Stimulated activated naive CD8-positive, alpha-beta T cell treated with anti-CD3 and anti-CD28 coated beads, Interleukin-15, Interleukin-2, amounts not matched to agents 100 ng/mL and 50 ng/mL, for 24 hours (primary cell): Measurements from ENCODE around the gene RAP1A.
"Not testable (repeated sequence)": the region's sequence is repeated elsewhere in the genome, so short reads cannot be mapped to it uniquely, and the experiment has no call there.

Experiments
- H3K27ac Mint-ChIP-seq: one replicate; pipeline ENCODE4 v1.8.0; 2021; ENCODE audit warnings: mild to moderate bottlenecking, mixed read lengths
- H3K27me3 Mint-ChIP-seq: one replicate; pipeline ENCODE4 v1.8.0; 2021; ENCODE audit warnings: mixed read lengths
- H3K36me3 Mint-ChIP-seq: one replicate; pipeline ENCODE4 v1.8.0; 2021; ENCODE audit warnings: low read depth, mixed read lengths
- H3K4me1 Mint-ChIP-seq: one replicate; pipeline ENCODE4 v1.8.0; 2021; ENCODE audit warnings: low read depth, mixed read lengths
- H3K4me3 Mint-ChIP-seq: one replicate; pipeline ENCODE4 v1.8.0; 2021; ENCODE audit warnings: mild to moderate bottlenecking, mixed read lengths
- H3K9me3 Mint-ChIP-seq: one replicate; pipeline ENCODE4 v1.8.0; 2021; ENCODE audit warnings: mixed read lengths

RAP1A gene

GRCh38 chr1:111656086-111657017, 36.8 kb downstream of the RAP1A start:
- Mint-ChIP-seq H3K9me3 (no peaks in the 10 kb centered on the region), H3K4me1 (peaks cover 50% of the 10 kb centered on the region), H3K27ac (peak overlapping the region; percentile 53), H3K27me3 (no peaks in the 10 kb centered on the region), H3K4me3 (no peak overlapping the region), H3K36me3 (peaks cover 20% of the 10 kb centered on the region)

GRCh38 chr1:111658622-111659021, 39.0 kb downstream of the RAP1A start:
- Mint-ChIP-seq H3K27ac (no peak overlapping the region), H3K36me3 (peaks cover 18% of the 10 kb centered on the region), H3K9me3 (no peaks in the 10 kb centered on the region), H3K4me1 (peaks cover 51% of the 10 kb centered on the region), H3K4me3 (no peak overlapping the region), H3K27me3 (no peaks in the 10 kb centered on the region)

- Mint-ChIP-seq H3K27ac (no peak overlapping the region), H3K36me3 (peaks cover 17% of the 10 kb centered on the region), H3K4me1 (peaks cover 52% of the 10 kb centered on the region), H3K27me3 (no peaks in the 10 kb centered on the region), H3K4me3 (no peak overlapping the region), H3K9me3 (no peaks in the 10 kb centered on the region)
These were observed 40.9 kb downstream of the RAP1A start for GRCh38 chr1:111660204-111661150.

GRCh38 chr1:111664652-111665051, 45.1 kb downstream of the RAP1A start:
- H3K9me3 Mint-ChIP-seq: no peaks in the 10 kb centered on the region
- H3K4me1 Mint-ChIP-seq: peaks cover 63% of the 10 kb centered on the region
- H3K4me3 Mint-ChIP-seq: no peak overlapping the region
- peak overlapping the region; percentile 8 for H3K27ac Mint-ChIP-seq
- H3K27me3 Mint-ChIP-seq: no peaks in the 10 kb centered on the region
- peaks cover 38% of the 10 kb centered on the region for H3K36me3 Mint-ChIP-seq

GRCh38 chr1:111665497-111665896, 45.9 kb downstream of the RAP1A start:
- H3K27ac Mint-ChIP-seq: no peak overlapping the region
- H3K36me3 Mint-ChIP-seq: peaks cover 40% of the 10 kb centered on the region
- no peak overlapping the region for H3K4me3 Mint-ChIP-seq
- no peaks in the 10 kb centered on the region for H3K27me3 Mint-ChIP-seq
- H3K4me1 Mint-ChIP-seq: peaks cover 70% of the 10 kb centered on the region
- H3K9me3 Mint-ChIP-seq: no peaks in the 10 kb centered on the region

GRCh38 chr1:111666828-111667227, 47.2 kb downstream of the RAP1A start:
- Mint-ChIP-seq H3K9me3 (no peaks in the 10 kb centered on the region), H3K4me3 (no peak overlapping the region), H3K36me3 (peaks cover 47% of the 10 kb centered on the region), H3K27me3 (no peaks in the 10 kb centered on the region), H3K4me1 (peaks cover 84% of the 10 kb centered on the region), H3K27ac (no peak overlapping the region)

- Mint-ChIP-seq H3K27me3 (no peaks in the 10 kb centered on the region), H3K27ac (no peak overlapping the region), H3K4me1 (peaks cover 80% of the 10 kb centered on the region), H3K4me3 (no peak overlapping the region), H3K36me3 (peaks cover 57% of the 10 kb centered on the region), H3K9me3 (peaks cover 8% of the 10 kb centered on the region)
These were observed 49.7 kb downstream of the RAP1A start for GRCh38 chr1:111669268-111669667.

GRCh38 chr1:111671852-111672251, 52.3 kb downstream of the RAP1A start:
- Mint-ChIP-seq H3K36me3 (peaks cover 76% of the 10 kb centered on the region), H3K9me3 (peaks cover 20% of the 10 kb centered on the region), H3K27ac (no peak overlapping the region), H3K27me3 (no peaks in the 10 kb centered on the region), H3K4me1 (peaks cover 65% of the 10 kb centered on the region), H3K4me3 (no peak overlapping the region)

GRCh38 chr1:111672331-111672730, 52.7 kb downstream of the RAP1A start:
- H3K36me3 Mint-ChIP-seq: peaks cover 76% of the 10 kb centered on the region
- peaks cover 65% of the 10 kb centered on the region for H3K4me1 Mint-ChIP-seq

GRCh38 chr1:111677604-111678003, 58.0 kb downstream of the RAP1A start:
- Mint-ChIP-seq H3K9me3 (peaks cover 36% of the 10 kb centered on the region), H3K27me3 (no peaks in the 10 kb centered on the region), H3K36me3 (peaks cover 92% of the 10 kb centered on the region), H3K4me3 (no peak overlapping the region), H3K27ac (no peak overlapping the region), H3K4me1 (peaks cover 49% of the 10 kb centered on the region)

More at GRCh38 chr1:111672331-111672730, 52.7 kb downstream of the RAP1A start:
- Mint-ChIP-seq H3K9me3 (peaks cover 20% of the 10 kb centered on the region), H3K4me3 (no peak overlapping the region), H3K27ac (no peak overlapping the region), H3K27me3 (no peaks in the 10 kb centered on the region)

- peaks cover 39% of the 10 kb centered on the region for H3K9me3 Mint-ChIP-seq
- no peak overlapping the region for H3K4me3 Mint-ChIP-seq
- peaks cover 52% of the 10 kb centered on the region for H3K4me1 Mint-ChIP-seq
- H3K27me3 Mint-ChIP-seq: no peaks in the 10 kb centered on the region
- peaks cover 93% of the 10 kb centered on the region for H3K36me3 Mint-ChIP-seq
- H3K27ac Mint-ChIP-seq: no peak overlapping the region
These were observed 60.0 kb downstream of the RAP1A start for GRCh38 chr1:111679541-111679940.

- Mint-ChIP-seq H3K36me3 (peaks cover 91% of the 10 kb centered on the region), H3K4me1 (peaks cover 51% of the 10 kb centered on the region), H3K9me3 (peaks cover 35% of the 10 kb centered on the region)
- not testable (repeated sequence) for H3K4me3 Mint-ChIP-seq, H3K27ac Mint-ChIP-seq, H3K27me3 Mint-ChIP-seq
These were observed 60.7 kb downstream of the RAP1A start for GRCh38 chr1:111680212-111680800.

- H3K4me3 Mint-ChIP-seq, H3K27me3 Mint-ChIP-seq, H3K27ac Mint-ChIP-seq: not testable (repeated sequence)
- H3K9me3 Mint-ChIP-seq: peaks cover 27% of the 10 kb centered on the region
- H3K4me1 Mint-ChIP-seq: peaks cover 56% of the 10 kb centered on the region
- H3K36me3 Mint-ChIP-seq: peaks cover 63% of the 10 kb centered on the region
These were observed 65.9 kb downstream of the RAP1A start for GRCh38 chr1:111685293-111686153.

- Mint-ChIP-seq H3K36me3 (peaks cover 54% of the 10 kb centered on the region), H3K9me3 (no peaks in the 10 kb centered on the region), H3K27ac (no peak overlapping the region), H3K4me1 (peaks cover 38% of the 10 kb centered on the region), H3K27me3 (no peaks in the 10 kb centered on the region), H3K4me3 (no peak overlapping the region)
These were observed 70.7 kb downstream of the RAP1A start for GRCh38 chr1:111690306-111690617.
